D721Med (cell line): ENCODE data around the gene HEATR5B.

Source experiments
- DNase-seq: peaks from one replicate; pipeline ENCODE4 v3.0.0; 2011; ENCODE audit warnings: low spot score; ENCODE audit not compliant: insufficient read length
- FAIRE-seq: peaks from 2 replicates; lab custom pipeline; 2011; peaks lifted over from hg19 to GRCh38; lab: Jason Lieb, UNC
- TF ChIP-seq, protein P1 (sequence below): IDR thresholded peaks from 2 replicates; pipeline ENCODE4 v1.5.1; 2012; ENCODE audit warnings: mild to moderate bottlenecking, control low read depth; ENCODE audit not compliant: insufficient read depth; ENCODE audit errors: missing control alignments

Gene HEATR5B

DNA sequence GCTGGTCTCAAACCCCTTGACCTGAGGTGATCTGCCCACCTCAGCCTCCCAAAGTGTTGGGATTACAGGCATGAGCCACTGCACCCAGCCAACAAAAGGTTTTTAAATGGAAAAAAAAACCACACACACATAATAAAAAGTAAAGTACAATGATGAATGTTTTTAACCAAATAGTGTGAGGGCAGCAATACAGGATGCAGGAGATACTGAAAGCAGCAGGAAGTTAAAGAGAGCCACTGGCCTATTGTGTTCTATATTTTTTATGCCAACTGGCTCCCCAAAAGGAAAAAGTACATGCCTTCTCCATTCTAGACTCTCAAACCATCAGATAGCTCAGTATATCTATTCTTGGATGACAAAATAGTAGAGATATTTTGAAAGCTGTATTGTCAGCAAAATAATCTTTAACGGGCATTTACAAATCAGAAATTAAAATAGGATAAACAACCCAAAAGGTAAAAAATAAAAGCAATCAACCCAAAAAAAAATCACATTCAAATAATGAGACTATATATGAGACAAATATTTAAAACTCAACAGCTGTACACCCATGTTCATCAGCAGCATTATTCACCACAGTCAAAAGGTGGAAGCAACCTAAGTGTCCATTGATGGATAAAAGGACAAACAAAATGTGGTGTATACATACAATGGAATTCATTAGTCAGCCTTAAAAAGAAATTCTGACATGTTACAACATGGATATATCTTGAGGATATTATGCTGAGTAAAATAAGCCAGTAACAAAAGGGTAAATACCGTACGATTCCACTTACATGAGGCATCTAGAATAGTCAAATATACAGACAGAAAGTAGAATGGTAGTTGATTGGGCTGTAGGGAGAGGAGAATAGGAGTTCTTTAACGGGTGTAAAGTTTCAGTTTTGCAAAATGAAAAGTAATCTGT lies 26.4 kb upstream of the HEATR5B start:
- DNase-seq (no peak), FAIRE-seq (no peak)
- TF ChIP-seq, protein P1, sequence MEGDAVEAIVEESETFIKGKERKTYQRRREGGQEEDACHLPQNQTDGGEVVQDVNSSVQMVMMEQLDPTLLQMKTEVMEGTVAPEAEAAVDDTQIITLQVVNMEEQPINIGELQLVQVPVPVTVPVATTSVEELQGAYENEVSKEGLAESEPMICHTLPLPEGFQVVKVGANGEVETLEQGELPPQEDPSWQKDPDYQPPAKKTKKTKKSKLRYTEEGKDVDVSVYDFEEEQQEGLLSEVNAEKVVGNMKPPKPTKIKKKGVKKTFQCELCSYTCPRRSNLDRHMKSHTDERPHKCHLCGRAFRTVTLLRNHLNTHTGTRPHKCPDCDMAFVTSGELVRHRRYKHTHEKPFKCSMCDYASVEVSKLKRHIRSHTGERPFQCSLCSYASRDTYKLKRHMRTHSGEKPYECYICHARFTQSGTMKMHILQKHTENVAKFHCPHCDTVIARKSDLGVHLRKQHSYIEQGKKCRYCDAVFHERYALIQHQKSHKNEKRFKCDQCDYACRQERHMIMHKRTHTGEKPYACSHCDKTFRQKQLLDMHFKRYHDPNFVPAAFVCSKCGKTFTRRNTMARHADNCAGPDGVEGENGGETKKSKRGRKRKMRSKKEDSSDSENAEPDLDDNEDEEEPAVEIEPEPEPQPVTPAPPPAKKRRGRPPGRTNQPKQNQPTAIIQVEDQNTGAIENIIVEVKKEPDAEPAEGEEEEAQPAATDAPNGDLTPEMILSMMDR = no peak

DNA sequence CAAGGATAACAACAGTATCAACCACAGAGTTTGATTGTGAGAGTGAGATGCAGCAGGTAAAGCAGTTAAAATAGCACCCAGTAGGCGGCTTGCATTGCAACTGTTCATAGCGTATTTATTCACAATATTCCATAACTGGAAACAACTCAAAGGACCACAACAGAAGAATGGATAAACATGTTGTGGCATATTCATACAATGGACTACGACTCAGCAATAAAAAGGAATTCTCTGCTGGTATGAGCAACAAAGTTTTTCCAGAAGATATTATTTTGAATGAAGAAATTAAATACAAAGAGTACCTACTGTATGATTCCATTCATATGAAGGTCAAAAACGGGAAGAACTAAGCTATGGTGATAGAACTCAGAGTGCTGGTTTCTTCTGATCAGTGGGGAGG lies 25.4 kb upstream of the HEATR5B start:
- TF ChIP-seq, protein P1 = no peak
- DNase-seq = no peak
- FAIRE-seq = no peak

DNA sequence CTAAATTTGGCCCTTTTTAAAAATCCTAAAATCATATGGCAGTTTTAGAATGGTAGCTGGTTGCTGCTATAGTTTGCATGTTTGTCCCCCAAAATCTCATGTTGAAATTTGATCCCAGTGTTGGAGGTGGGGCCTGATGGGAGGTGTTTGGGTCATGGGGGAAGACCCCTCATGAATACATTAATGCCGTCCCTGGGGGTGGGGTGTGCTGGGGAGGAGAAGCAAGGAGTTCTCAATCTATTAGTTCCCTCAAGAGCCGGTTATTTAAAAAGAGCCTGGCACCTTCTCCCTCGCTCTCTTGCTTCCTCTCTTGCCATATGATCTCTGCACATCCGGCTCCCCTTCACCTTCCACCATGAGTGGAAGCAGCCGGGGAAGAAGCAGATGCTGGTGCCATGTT lies 21.0 kb upstream of the HEATR5B start:
- no peak for DNase-seq
- FAIRE-seq = no peak

DNA sequence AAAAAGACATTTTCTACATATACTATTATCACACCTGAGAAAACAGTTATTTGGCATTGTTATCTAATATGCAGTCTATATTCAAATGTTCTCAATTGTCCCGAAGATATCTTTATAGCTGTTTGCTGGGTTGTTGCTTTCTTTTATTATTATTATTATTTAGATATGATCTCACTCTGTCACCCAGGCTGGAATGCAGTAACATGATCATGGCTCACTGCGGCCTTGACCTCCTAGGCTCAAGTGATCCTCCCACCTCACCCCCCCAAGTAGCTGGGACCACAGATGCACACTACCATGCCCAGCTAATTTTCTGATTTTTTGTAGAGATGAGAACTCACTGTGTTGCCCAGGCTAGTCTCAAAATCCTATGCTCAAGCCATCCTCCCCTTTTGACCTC lies 20.0 kb upstream of the HEATR5B start:
- TF ChIP-seq, protein P1 = no peak
- FAIRE-seq (no peak), DNase-seq (no peak)

More for the DNA sequence above, 21.0 kb upstream of the HEATR5B start:
- TF ChIP-seq, protein P1 = no peak

DNA sequence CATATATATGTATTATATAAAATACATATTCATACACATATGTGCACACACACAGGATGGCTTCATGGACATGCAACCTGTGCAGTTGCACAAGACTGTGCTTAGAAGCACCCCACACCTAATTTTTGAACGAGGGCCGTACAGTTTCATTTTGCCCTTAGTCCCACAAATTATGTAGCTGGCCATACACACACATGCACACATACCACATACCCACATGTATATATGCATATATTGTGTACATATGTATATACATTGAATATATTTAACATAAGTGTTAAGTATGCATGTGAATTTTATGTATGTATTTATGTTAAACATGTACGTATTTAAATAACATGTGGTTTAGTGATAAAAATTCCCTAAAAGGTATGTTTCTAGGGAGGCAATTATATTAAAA lies 18.4 kb upstream of the HEATR5B start:
- TF ChIP-seq, protein P1 = no peak
- no peak for FAIRE-seq
- no peak for DNase-seq

DNA sequence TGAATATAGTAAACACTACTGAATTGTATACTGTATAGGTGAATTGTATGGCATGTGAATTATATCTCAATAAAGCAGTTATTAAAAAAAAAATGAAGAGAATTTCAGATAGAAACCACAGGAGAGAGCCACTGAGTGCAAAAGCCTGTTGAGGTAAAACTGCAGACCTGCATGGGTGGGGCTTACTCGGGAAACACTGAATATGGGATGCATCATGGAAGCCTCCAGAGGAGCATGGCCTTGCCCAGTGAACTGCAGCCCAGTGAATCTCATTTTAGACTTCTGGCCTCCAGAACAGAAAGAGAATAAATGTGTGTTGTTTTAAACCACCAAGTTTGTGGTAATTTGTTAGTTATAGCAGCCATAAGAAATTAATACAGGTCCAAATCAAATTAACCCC lies 15.9 kb upstream of the HEATR5B start:
- TF ChIP-seq, protein P1 = no peak
- no peak for FAIRE-seq
- no peak for DNase-seq
